HG03378 (cell line): Measurements from ENCODE around the gene GNG13.
"Not testable (repeated sequence)": the region's sequence is repeated elsewhere in the genome, so short reads cannot be mapped to it uniquely, and the experiment has no call there.

ENCODE experiments used
- ATAC-seq: cut with Tn5 transposase; IDR thresholded peaks from one replicate; pipeline ENCODE4 v1.9.1; 2021; ENCODE audit warnings: mild to moderate bottlenecking, moderate library complexity; ENCODE audit not compliant: unreplicated experiment

The GNG13 gene, protein sequence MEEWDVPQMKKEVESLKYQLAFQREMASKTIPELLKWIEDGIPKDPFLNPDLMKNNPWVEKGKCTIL

GRCh38 chr16:799948-800833 lies at the start of gene GNG13:
Gene GNG13, minus strand, starts transcription at chr16:800734. Its CDS starts 1,657 bp downstream, at chr16:799077.
- no peak for ATAC-seq

GRCh38 chr16:848510-849253 lies 48.1 kb upstream of the GNG13 start:
- no peak for ATAC-seq

DNA sequence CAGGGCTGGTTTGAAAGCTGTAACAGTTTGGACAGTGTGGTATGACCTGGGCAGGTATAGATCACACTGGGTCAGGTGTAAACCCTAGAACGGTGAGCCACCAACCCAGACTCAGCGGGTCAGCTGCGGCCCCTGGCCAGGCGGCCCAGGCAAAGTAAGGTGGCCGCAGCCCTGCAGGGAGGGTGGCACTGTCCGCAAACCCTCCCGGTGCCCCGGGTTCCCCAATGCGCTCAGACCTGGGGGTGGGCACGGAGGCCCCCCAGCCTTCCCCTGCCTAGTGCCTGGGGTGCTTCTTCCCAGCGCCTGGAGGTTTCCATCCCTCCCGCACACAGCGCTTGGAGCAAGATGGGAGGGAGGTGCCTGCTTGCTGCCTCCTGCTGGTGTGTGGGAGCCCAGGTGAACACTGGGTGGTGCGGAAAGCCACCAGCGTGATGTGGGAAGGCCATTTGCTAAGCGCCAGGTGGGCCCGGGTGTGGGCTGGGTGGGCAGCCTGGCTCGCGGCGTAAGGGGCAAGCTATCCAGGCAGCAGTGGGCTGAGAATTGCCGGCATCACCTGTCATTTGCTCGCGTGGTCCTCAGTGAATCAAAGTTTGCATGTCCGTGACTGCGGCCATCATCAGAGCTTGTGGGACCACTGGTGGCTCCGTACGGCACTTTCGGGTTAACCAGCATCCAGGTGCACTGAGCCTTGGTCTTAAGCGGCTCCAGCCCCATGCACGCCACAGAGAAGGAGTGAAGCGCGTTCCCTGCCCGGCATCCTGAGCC lies 47.3 kb upstream of the GNG13 start:
- ATAC-seq, result no peak

- ATAC-seq, result no peak
Observed at GRCh38 chr16:847151-847550, 46.6 kb upstream of the GNG13 start.

GRCh38 chr16:845351-845745 lies 44.8 kb upstream of the GNG13 start:
- no peak for ATAC-seq

DNA sequence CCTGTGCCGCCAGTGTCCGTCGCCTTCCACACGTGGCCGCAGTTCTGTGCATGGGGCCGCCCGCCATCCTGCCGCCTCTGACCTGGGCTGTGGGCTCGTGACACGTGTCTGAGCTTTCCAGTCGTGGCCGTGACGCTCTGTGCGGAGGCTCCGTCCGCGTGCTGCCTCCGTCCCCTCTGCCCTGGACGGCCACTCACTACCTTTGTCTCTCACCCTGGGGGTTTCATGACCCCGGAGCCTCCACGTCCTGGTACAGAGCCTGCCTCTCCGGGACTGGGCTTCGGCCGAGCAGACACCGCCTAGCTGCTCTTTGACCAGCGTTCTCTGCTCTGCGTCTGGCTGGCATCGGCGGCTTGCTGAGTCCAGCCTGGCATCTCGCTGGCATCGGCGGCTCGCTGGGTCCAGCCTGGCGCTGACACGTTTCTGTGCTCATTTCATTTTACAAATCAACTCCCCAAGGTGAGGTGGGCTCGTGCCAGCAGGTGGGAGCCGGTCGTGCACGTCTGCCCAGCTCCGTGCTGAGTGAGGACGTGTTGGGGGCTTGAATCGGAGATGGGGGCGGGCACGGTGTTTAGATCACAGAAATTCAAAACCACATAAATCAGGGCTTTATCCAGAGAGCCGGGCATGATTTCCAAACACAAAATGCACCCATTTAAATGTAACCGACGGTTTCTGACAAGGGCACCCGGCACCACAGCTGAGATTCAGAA lies 44.3 kb upstream of the GNG13 start:
- ATAC-seq, result no peak

- ATAC-seq, result no peak
Observed at GRCh38 chr16:843771-844170, 43.2 kb upstream of the GNG13 start.

- no peak for ATAC-seq
Observed at GRCh38 chr16:842711-843560, 42.4 kb upstream of the GNG13 start.

DNA sequence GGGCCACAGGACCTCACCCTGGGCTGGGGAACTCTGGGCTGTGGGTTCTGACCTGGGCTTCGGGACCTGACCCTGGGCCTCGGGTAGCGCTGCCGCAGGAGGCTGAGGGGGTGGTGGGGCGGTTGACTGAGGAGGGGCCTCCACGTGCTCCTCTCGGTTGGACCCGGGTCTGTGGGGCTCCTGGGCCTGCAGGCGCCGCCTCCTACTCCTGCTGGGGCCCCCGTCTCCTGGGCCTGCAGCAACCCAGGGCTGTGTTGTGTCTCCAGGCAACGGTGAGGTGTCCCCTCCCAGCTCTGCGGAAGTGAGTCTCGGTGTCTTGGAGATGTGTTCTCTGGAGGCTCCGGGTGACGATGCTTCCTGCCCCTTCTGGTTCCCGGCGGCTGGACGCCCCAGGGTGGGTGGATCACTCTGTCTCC lies 41.5 kb upstream of the GNG13 start:
- ATAC-seq, result no peak

- ATAC-seq, result no peak
Observed at GRCh38 chr16:841455-842060, 41.0 kb upstream of the GNG13 start.

DNA sequence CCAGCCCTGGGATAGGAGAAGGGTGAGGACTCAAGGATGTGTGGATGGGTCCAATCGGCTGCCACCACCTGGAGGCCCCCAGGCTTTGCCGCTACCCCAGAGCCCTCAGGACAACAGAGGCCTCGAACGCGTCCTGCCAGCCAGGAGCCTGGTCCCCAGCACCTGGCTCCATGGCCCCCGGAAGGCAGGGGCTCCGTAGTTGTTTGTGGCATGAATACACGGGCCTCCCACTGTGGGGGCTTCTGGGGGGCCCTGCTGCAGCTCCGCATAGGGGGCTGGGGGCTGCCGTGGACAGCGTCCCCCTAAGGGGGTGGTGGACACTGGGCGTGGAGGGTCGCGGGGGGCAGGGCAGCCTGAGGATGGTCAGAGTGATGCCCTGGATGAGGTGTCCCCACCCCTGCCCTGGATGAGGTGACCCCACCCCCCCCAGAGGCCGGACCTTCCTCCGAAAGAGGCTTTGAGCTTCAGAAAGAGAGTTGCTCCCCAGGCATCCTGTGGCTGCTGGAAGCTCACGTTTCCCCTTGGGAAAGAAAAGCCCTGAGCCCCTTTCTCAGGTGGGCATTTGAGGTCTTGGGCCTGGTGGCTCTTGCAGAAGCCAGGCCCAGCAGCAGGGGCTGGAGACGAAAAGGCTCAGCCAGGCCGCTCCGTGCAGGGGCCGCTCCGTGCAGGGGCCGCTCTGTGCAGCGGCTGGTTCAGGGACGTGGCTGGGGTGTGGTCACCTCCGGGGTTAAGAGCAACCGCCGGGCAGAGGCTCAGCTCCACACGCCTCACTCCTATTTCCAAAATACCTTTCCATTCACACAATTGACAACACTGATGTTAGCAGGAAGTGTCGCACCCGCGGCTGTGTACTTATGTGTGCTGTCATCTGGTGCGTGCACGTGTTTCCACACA lies 40.3 kb upstream of the GNG13 start:
- ATAC-seq, result no peak

DNA sequence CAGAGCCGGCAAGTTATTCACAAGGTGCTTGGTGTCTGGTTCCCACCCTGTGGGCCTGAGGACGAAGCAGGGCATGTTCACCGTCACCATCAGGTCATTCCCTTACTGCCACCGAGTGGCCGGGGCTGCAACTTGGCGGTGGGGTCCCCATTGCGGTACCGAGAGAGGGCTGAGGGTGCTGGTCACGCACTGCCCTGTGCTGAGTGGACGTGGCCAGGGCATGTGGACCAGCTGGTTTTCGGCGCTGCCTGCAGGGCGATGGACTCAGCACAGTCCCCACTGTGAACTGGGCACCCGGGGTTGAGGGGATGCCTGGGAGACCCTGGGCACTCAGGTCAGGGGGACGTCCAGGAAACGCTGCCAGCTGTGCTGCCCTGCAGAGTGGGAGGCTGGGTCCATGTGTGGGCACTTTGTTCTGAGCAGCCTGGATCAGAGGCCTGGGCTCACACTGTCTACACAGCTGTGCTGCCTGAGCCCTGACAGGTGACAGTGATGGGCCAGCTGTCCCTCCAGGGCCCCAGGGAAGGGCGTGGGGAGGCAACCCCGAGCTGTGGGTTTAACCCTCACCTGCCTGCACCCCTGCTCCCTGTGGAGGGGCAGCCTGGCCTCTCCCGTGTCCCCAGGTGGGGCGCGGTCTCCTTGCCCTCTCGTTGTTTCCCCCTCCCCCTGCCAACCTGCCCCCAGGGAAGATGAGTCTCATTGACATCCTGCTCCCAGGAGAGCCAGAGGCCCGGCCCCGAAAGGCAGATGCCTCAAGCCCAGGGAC lies 39.3 kb upstream of the GNG13 start:
- ATAC-seq, result no peak

DNA sequence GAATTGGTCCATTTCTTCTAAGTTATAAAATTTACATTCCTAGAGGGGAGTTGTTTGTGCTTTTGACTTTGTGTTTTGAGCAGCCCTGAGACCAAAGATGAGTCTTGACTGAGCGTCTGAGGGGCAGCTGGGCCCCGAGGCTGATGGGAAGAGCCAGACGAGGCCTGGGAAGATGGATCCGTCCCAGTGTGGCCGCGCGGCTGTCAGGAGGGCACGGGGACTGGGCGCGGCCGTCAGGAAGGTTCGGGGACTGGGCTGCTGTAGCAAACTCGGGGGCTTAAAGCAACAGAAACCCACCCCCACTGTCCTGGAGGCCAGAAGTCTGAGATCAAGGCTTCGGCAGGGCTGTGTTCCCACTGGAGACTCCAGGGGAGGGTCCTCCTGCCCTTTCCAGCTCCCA lies 38.2 kb upstream of the GNG13 start:
- ATAC-seq, result no peak

DNA sequence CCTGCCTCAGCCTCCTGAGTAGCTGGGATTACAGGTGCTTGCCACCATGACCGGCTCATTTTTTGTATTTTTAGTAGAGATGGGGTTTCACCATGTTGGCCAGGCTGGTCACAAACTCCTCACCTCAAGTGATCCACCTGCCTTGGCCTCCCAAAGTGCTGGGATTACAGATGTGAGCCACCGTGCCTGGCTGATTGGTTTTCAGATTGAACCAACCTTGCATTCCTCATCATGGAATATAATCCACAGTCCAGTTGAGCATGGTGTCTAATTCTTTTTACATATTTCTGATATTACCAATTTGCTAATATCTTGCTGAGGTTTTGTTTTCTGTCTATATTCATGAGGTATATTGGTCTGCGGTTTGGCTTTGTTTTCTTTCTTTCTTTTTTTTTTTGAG lies 36.3 kb upstream of the GNG13 start:
- not testable (repeated sequence) for ATAC-seq

DNA sequence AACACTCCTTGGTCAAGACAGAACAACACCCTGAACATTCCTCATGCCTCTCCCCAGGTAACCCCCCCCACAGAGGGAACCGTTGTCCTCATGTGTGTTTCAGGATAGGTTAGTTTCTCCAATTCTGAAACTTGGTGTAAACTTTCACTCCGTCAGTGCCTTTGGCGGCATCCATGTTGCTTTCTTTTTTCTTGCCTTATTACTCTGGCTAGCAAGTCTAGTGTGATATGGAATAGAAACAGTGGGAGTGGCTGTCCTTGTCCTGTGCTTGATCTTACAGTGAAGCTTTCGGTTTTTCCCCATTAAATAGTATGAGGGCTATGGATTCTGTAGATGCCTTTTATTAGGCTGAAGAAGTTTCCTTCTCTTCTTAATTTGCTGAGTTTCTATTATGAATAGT lies 35.7 kb upstream of the GNG13 start:
- no peak for ATAC-seq

GRCh38 chr16:835373-835772 lies 34.8 kb upstream of the GNG13 start:
- ATAC-seq, result no peak

GRCh38 chr16:833411-833810 lies 32.9 kb upstream of the GNG13 start:
- ATAC-seq, result no peak
